DND-41 (cell line): ENCODE measurements around the gene BCL11A.

Source experiments
- ATAC-seq: fragments of 200-7000 bp; cut with Tn5 transposase; 3 replicates; pipeline ENCODE4 v1.9.1; 2021; ENCODE audit warnings: low read depth; ENCODE audit not compliant: insufficient read depth
- DNase-seq: peaks from one replicate; pipeline ENCODE4 v3.0.0-alpha.2; 2020
- H2AFZ ChIP-seq: 2 replicates; pipeline ENCODE4 v1.6.0; 2012; ENCODE audit warnings: low read depth, low read length
- H3K27ac ChIP-seq: 2 replicates; pipeline ENCODE4 v1.5.1; 2012; ENCODE audit warnings: low read length, inconsistent platforms
- H3K27me3 ChIP-seq: fragments of 200-600 bp; sonication (generic); 2 replicates; pipeline ENCODE4 v1.6.0; 2012; ENCODE audit warnings: low read length, mild to moderate bottlenecking, inconsistent platforms; ENCODE audit not compliant: insufficient read depth, poor library complexity
- H3K36me3 ChIP-seq: 2 replicates; pipeline ENCODE4 v1.5.1; 2012; ENCODE audit warnings: low read length, inconsistent platforms; ENCODE audit not compliant: insufficient read depth
- H3K4me1 ChIP-seq: 2 replicates; pipeline ENCODE4 v1.5.1; 2012; ENCODE audit warnings: mild to moderate bottlenecking, low read length; ENCODE audit not compliant: insufficient read depth
- H3K4me2 ChIP-seq: 2 replicates; pipeline ENCODE4 v1.6.0; 2012; ENCODE audit warnings: mild to moderate bottlenecking, moderate library complexity, low read length, inconsistent platforms; ENCODE audit not compliant: insufficient read depth
- H3K4me3 ChIP-seq, 2 experiments: fragments of 200-600 bp in 1 of 2; shearing (Covaris generic) in 1 of 2; 2 replicates each; pipeline ENCODE4 v1.5.1; 2012 to 2016; ENCODE audit warnings: inconsistent platforms in 2 of 2, low read length in 2 of 2, mild to moderate bottlenecking in 2 of 2, low read depth in 1 of 2, moderate library complexity in 1 of 2
- H3K79me2 ChIP-seq: 2 replicates; pipeline ENCODE4 v1.6.0; 2012; ENCODE audit warnings: low read length, inconsistent platforms; ENCODE audit not compliant: insufficient read depth
- H3K9ac ChIP-seq: 2 replicates; pipeline ENCODE4 v1.6.0; 2012; ENCODE audit warnings: low read depth, mild to moderate bottlenecking, inconsistent platforms, low read length, moderate library complexity
- H3K9me3 ChIP-seq: 2 replicates; pipeline ENCODE4 v1.5.1; 2012; ENCODE audit warnings: low read length, moderate library complexity, mild to moderate bottlenecking, inconsistent platforms; ENCODE audit not compliant: insufficient read depth, severe bottlenecking
- H4K20me1 ChIP-seq: 2 replicates; pipeline ENCODE4 v1.6.0; 2012; ENCODE audit warnings: low read length; ENCODE audit not compliant: insufficient read depth
- EZH2 ChIP-seq: IDR thresholded peaks from 3 replicates; pipeline ENCODE4 v1.6.1; 2012; ENCODE audit warnings: borderline replicate concordance, low read depth, mild to moderate bottlenecking, moderate library complexity, low read length, inconsistent platforms; ENCODE audit not compliant: severe bottlenecking
- TF ChIP-seq, protein P1 (sequence below): IDR thresholded peaks from 2 replicates; pipeline ENCODE4 v1.5.1; 2012; ENCODE audit warnings: borderline replicate concordance, low read length, moderate library complexity, mild to moderate bottlenecking; ENCODE audit not compliant: poor library complexity, severe bottlenecking; ENCODE audit errors: extremely low read depth

BCL11A gene

GRCh38 chr2:60534892-60535684, 18.4 kb downstream of the BCL11A start:
- no peaks in the 10 kb centered on the region for H3K9me3 ChIP-seq
- H3K36me3 ChIP-seq: peaks cover 57% of the 10 kb centered on the region
- no peak overlapping the region for H2AFZ ChIP-seq
- H3K79me2 ChIP-seq: peaks cover 100% of the 10 kb centered on the region
- ATAC-seq (no peak), DNase-seq (no peak)
- H3K9ac ChIP-seq: no peak overlapping the region
- no peak overlapping the region for H3K4me2 ChIP-seq
- no peaks in the 10 kb centered on the region for H3K27me3 ChIP-seq
- H3K27ac ChIP-seq: no peak overlapping the region
- H4K20me1 ChIP-seq: peaks cover 57% of the 10 kb centered on the region
- no peak overlapping the region for H3K4me3 ChIP-seq
- TF ChIP-seq, protein P1, sequence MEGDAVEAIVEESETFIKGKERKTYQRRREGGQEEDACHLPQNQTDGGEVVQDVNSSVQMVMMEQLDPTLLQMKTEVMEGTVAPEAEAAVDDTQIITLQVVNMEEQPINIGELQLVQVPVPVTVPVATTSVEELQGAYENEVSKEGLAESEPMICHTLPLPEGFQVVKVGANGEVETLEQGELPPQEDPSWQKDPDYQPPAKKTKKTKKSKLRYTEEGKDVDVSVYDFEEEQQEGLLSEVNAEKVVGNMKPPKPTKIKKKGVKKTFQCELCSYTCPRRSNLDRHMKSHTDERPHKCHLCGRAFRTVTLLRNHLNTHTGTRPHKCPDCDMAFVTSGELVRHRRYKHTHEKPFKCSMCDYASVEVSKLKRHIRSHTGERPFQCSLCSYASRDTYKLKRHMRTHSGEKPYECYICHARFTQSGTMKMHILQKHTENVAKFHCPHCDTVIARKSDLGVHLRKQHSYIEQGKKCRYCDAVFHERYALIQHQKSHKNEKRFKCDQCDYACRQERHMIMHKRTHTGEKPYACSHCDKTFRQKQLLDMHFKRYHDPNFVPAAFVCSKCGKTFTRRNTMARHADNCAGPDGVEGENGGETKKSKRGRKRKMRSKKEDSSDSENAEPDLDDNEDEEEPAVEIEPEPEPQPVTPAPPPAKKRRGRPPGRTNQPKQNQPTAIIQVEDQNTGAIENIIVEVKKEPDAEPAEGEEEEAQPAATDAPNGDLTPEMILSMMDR: no peak
- no peak for TF ChIP-seq EZH2
- peaks cover 23% of the 10 kb centered on the region for H3K4me1 ChIP-seq

GRCh38 chr2:60534052-60534685, 19.3 kb downstream of the BCL11A start:
- no peak overlapping the region for H3K4me3 ChIP-seq
- ATAC-seq (peak; percentile 49; the same call in 1 of the 3 replicates), DNase-seq (no peak)
- no peak overlapping the region for H2AFZ ChIP-seq
- no peak for TF ChIP-seq EZH2
- TF ChIP-seq, protein P1: no peak
- no peak overlapping the region for H3K27ac ChIP-seq
- no peaks in the 10 kb centered on the region for H3K27me3 ChIP-seq
- H3K9ac ChIP-seq: no peak overlapping the region
- no peak overlapping the region for H3K4me2 ChIP-seq
- H4K20me1 ChIP-seq: peaks cover 65% of the 10 kb centered on the region
- H3K9me3 ChIP-seq: no peaks in the 10 kb centered on the region
- peaks cover 100% of the 10 kb centered on the region for H3K79me2 ChIP-seq
- peaks cover 53% of the 10 kb centered on the region for H3K36me3 ChIP-seq
- peaks cover 25% of the 10 kb centered on the region for H3K4me1 ChIP-seq

DNA sequence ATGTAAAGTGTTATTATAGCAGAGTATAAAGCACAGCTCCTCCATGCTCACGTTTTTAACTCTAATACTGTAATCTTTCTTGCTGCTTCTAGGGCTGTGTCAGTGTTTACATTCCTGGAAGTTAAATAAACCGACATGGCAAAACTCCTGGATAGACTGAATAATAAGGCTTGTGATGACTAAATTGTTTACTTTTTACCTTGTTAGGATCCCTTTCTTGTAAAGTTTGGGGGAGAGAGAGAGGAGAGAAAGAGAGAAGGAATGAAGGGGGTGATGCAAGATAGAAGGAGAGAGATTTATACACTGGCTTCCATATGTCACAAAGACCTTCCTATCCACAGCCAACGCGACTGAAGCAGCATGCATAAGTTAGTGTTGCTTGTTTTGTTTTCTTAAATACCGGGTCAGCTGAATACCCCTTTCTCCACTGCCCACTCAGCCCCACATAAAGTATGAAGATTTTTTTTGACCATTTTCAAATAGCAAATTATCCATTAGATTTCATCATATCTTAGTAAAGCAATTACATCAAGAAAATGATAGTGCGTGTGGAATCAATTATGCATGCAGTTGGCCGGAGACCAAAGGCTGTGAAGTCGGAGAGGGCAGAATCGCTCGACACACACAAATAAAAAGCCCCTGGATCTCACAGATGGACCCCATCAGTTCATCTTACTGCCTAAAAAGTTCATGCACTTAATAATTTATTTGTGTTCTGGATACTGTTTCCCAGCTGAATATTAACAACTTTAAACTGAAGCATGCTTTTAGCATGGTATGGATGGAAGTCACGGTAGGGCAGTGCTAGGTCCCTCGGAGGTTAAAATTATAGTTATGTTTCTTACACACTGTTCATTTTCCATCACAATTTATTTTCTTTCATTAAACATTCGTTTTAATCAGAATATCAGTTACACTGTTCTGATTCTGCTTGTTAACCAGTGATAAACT, 20.1 kb downstream of the BCL11A start:
- Histone ChIP-seq H3K4me2 (no peak overlapping the region), H3K4me1 (peaks cover 22% of the 10 kb centered on the region), H2AFZ (no peak overlapping the region), H3K4me3 (no peak overlapping the region), H4K20me1 (peaks cover 68% of the 10 kb centered on the region), H3K27me3 (no peaks in the 10 kb centered on the region), H3K27ac (no peak overlapping the region), H3K79me2 (peaks cover 100% of the 10 kb centered on the region), H3K36me3 (peaks cover 53% of the 10 kb centered on the region), H3K9ac (no peak overlapping the region), H3K9me3 (no peaks in the 10 kb centered on the region)
- no peak for ATAC-seq
- TF ChIP-seq, protein P1: no peak
- no peak for TF ChIP-seq EZH2
- no peak for DNase-seq
